ENCODE data around the gene PLPP1. TPM values are rescaled to one million over a fixed set of nuclear protein-coding genes. Genes with fewer than 3 reads are reported as not detected.

The PLPP1 gene
- total and polyA plus RNA-seq, 7 donors, result 22.0 to 81.5 (median 40.6) TPM

GRCh38 chr5:55554585-55555202 is 19.9 kb upstream of the PLPP1 start:
- H3K9me3 ChIP-seq, result peaks cover 7% of the 10 kb centered on the region
- intact Hi-C loops (cut with DNase I), result loop anchor here in 1 of 2 donors (10.0 kb wide), 1 partner anchor 810 kb away; no protein-coding TSS in a partner anchor
- WGBS, 3 donors, result 38 to 43% (median 41%) methylated on average over 2 of the region's 2 CpGs
- no peak overlapping the region for H3K4me3 ChIP-seq
- no peaks in the 10 kb centered on the region for H3K27me3 ChIP-seq (ENCODE audit: insufficient read depth in 3 of 3, low read length in 2 of 3)
- ATAC-seq (no peak), DNase-seq (no peak)
- TF ChIP-seq, protein P1, sequence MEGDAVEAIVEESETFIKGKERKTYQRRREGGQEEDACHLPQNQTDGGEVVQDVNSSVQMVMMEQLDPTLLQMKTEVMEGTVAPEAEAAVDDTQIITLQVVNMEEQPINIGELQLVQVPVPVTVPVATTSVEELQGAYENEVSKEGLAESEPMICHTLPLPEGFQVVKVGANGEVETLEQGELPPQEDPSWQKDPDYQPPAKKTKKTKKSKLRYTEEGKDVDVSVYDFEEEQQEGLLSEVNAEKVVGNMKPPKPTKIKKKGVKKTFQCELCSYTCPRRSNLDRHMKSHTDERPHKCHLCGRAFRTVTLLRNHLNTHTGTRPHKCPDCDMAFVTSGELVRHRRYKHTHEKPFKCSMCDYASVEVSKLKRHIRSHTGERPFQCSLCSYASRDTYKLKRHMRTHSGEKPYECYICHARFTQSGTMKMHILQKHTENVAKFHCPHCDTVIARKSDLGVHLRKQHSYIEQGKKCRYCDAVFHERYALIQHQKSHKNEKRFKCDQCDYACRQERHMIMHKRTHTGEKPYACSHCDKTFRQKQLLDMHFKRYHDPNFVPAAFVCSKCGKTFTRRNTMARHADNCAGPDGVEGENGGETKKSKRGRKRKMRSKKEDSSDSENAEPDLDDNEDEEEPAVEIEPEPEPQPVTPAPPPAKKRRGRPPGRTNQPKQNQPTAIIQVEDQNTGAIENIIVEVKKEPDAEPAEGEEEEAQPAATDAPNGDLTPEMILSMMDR (IDR thresholded peaks at IDR 0.05), result no peak
- no peak overlapping the region for H3K27ac ChIP-seq
- peaks cover 4% of the 10 kb centered on the region for H3K4me1 ChIP-seq
- no peaks in the 10 kb centered on the region for H3K36me3 ChIP-seq (ENCODE audit: insufficient read depth in 1 of 2, low read depth in 1 of 2)

- no peak overlapping the region for H3K4me3 ChIP-seq
- no peaks in the 10 kb centered on the region for H3K36me3 ChIP-seq (ENCODE audit: insufficient read depth in 1 of 2, low read depth in 1 of 2)
- peaks cover 4% of the 10 kb centered on the region for H3K4me1 ChIP-seq
- ATAC-seq, result no peak
- H3K27ac ChIP-seq, result no peak overlapping the region
- TF ChIP-seq, protein P1 (IDR thresholded peaks at IDR 0.05), result no peak
- intact Hi-C loops (cut with DNase I), result loop anchor here in 1 of 2 donors (10.0 kb wide), 1 partner anchor 807 kb away; no protein-coding TSS in a partner anchor
- 93 to 96% (median 96%) methylated on average over 10 of the region's 10 CpGs for WGBS, 3 donors
- H3K27me3 ChIP-seq (ENCODE audit: insufficient read depth in 3 of 3, low read length in 2 of 3), result no peaks in the 10 kb centered on the region
- H3K9me3 ChIP-seq, result no peaks in the 10 kb centered on the region
- no peak for DNase-seq
Measured at GRCh38 chr5:55551904-55552303, 17.1 kb upstream of the PLPP1 start.

GRCh38 chr5:55551358-55551757 is 16.6 kb upstream of the PLPP1 start:
- H3K4me1 ChIP-seq, result peaks cover 4% of the 10 kb centered on the region
- no peaks in the 10 kb centered on the region for H3K27me3 ChIP-seq (ENCODE audit: insufficient read depth in 3 of 3, low read length in 2 of 3)
- H3K9me3 ChIP-seq, result no peaks in the 10 kb centered on the region
- 84 to 90% (median 88%) methylated on average over 7 of the region's 7 CpGs for WGBS, 3 donors
- TF ChIP-seq, protein P1 (IDR thresholded peaks at IDR 0.05), result no peak
- H3K36me3 ChIP-seq (ENCODE audit: insufficient read depth in 1 of 2, low read depth in 1 of 2), result no peaks in the 10 kb centered on the region
- H3K27ac ChIP-seq, result no peak overlapping the region
- intact Hi-C loops (cut with DNase I), result loop anchor here in 1 of 2 donors (10.0 kb wide), 1 partner anchor 807 kb away; no protein-coding TSS in a partner anchor
- DNase-seq (no peak), ATAC-seq (no peak)
- H3K4me3 ChIP-seq, result no peak overlapping the region

DNA sequence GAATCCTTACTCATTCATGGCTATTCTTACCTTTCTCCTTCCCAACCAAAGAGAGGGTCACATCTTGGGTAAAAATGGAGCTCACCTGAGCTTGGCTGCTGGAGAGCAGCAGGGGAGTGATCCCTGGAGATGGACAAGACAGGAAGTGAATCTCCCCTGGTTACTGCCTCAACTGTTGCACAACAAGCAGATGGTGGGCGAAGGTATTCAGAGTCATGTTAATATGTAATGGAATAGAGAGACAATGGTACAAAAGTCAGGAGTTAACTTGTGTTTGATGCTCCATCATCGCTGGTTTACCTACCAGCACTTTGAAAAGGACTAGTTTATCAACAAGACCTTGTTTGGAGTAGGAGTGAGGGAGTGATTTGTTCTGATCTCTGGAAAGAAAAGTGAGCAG is 13.0 kb upstream of the PLPP1 start:
- Histone ChIP-seq H3K27ac (no peak overlapping the region), H3K36me3 (ENCODE audit: insufficient read depth in 1 of 2, low read depth in 1 of 2) (no peaks in the 10 kb centered on the region), H3K4me1 (no peaks in the 10 kb centered on the region), H3K27me3 (ENCODE audit: insufficient read depth in 3 of 3, low read length in 2 of 3) (no peaks in the 10 kb centered on the region), H3K4me3 (no peak overlapping the region), H3K9me3 (no peaks in the 10 kb centered on the region)
- TF ChIP-seq, protein P1 (IDR thresholded peaks at IDR 0.05), result no peak
- WGBS, 3 donors, result 96 to 98% (median 97%) methylated on average over 2 of the region's 2 CpGs
- intact Hi-C loops (cut with DNase I), result no loop called here
- no peak for ATAC-seq
- no peak for DNase-seq

GRCh38 chr5:55546947-55547346 is 12.2 kb upstream of the PLPP1 start:
- DNase-seq (no peak), ATAC-seq (no peak)
- Histone ChIP-seq H3K4me1 (no peaks in the 10 kb centered on the region), H3K27ac (no peak overlapping the region), H3K36me3 (ENCODE audit: insufficient read depth in 1 of 2, low read depth in 1 of 2) (no peaks in the 10 kb centered on the region), H3K4me3 (no peak overlapping the region), H3K27me3 (ENCODE audit: insufficient read depth in 3 of 3, low read length in 2 of 3) (no peaks in the 10 kb centered on the region), H3K9me3 (no peaks in the 10 kb centered on the region)
- WGBS, 3 donors, result 89 to 92% (median 91%) methylated on average over 2 of the region's 2 CpGs
- intact Hi-C loops (cut with DNase I), result no loop called here
- TF ChIP-seq, protein P1 (IDR thresholded peaks at IDR 0.05), result no peak
